DMS79 treated with DMSO at 0.1 percent for 48 hours (cell line): ENCODE data around the gene HPD.
"Not testable (repeated sequence)": the region's sequence is repeated elsewhere in the genome, so short reads cannot be mapped to it uniquely, and the experiment has no call there.

Experiments
- DNase-seq: peaks from one replicate; lab custom pipeline; 2025; lab: John Stamatoyannopoulos, UW

HPD gene

DNA sequence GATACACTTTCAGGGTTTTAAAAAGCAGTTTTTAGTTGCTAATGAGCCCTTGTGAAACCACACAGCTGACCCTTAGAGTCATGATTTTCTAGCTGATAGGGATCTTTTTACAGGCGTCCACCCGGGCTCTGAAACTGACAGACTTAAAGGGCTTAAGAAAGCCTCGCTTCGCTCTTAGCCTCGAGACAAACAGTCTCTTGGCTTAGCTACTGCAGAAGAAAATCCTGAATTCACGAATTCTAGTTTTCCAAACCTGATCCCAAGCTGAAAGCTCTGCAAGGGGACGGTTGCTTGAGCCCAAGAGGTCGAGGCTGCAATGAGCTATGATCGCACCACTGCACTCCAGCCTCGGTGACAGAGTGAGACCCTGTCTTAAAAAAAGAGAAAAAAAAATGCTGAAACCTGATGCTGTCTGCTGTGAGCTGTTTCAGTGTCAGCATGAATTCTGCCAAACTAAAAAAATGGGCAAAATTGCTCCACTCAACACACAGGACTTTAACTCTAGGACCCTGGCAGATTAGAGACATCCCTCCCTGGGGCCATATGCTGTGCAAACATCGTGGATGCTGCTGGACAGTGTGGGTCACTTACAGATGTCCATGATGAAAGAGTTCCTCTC is 3.1 kb upstream of the HPD start:
- peak; percentile 27 for DNase-seq

DNA sequence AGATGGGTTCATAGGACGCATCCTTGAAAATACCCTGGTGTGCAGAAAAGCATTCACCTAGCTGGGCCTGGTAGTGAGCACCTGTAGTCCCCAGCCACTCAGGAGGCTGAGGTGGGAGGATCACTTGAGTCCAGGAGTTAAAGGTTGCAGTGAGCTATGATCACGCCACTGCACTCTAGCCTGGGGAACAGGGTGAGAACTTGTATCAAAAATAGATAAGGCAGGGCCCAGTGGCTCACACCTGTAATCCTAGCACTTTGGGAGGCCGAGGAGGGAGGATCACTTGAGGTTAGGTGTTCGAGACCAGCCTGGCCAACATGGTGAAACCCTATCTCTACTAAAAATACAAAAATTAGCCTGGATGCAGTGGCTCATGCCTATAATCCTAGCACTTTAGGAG is 2.0 kb upstream of the HPD start:
- DNase-seq = not testable (repeated sequence)

DNA sequence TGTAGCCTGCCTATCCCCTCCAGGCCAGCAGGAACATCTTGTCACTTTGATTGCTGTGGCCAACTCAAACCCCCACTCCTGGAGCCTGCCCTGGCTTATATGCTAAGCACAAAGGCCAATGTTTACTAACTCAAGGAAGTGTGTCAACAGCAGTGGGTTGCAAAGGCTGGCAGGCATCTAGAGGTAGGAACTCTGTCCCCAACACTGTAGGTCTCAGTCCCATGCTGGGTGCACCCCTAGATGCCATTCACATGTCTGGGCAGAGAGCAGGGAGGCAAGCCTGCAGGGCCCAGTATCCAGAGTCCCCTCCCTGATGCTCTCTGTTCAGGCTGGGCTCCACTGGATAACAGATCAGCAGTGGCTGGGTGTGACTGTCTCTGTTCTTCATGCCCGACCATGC is 1.6 kb upstream of the HPD start:
- no peak for DNase-seq

DNA sequence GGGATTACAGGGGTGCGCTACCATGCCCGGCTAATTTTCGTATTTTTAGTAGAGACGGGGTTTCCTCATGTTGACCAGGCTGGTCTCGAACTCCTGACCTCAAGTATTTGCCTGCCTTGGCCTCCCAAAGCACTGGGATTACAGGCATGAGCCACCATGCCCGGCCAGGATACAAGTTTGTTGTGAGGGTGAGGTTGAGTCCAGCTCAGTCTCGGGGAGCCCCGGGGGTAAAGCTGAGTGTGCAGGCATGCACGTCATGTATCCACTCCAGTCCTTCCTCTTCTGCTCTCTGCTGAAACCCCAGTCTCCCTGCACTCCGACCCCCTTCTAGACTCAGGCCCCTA is 369 bp downstream of the HPD start:
- DNase-seq = no peak

DNA sequence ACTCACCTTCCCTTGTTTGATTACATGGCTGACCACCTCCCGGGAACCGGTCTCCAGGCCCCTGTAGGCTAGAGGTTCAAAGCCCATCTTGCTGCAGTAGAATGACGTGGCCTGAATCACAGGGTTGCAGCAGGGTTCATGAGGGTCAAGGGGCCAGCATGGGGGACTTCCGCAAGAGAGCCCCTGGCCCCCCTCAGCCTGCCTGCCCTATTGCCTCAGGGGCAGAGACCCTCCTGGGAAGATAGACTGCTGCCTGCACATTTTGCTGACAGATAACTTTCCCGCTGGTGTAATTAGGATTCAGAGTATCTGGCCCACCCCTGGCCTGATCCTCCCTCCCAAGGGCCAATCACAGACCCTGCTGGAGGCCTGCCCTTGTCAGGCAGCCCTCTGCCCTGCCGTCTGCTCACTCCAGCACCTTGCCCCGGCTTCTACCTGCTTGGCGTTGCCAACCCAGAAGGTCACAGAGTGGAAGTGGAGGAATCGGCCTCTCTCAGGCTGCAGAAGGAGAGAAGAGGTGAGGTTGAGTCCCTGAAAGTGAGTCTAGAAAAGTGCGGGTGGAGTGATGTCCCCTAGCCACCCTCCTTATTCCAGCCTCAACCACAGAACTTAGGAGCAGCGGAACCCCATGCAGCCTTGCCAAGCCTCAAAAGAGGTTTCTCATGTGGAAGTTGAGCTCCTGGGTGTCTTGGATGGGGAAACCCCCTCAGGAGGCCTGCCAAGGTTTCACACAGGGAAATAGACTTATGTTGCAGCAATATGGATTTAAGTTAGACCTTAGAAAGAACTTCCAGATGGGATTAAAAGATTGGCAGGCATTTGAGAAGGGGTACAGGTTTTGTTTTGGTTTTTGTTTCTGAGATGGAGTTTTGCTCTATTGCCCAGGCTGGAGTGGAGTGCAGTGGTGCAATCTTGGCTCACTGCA is 1.1 kb downstream of the HPD start:
- DNase-seq = no peak

- DNase-seq = not testable (repeated sequence)
Observed at GRCh38 chr12:121852392-121852791, 6.3 kb downstream of the HPD start.

DNA sequence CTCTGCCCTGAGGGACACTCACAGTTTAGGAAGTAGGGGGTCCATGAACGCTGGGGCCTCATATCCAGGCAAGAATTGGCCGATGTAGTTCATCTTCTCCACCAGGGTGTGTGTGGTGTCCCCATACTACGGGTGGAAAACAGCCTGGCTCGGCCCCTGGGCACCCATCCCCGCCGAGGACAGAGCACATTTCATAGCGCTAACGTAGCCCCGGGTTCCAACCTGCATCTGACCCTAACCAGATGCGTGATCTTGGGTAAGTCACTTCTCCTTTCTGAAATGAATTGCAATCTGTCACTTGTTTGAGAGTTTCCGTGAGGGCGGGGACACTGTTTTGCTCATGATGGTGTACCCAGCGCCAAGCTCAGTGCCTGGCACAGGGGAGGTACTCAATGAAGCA is 9.0 kb downstream of the HPD start:
- DNase-seq = no peak

DNA sequence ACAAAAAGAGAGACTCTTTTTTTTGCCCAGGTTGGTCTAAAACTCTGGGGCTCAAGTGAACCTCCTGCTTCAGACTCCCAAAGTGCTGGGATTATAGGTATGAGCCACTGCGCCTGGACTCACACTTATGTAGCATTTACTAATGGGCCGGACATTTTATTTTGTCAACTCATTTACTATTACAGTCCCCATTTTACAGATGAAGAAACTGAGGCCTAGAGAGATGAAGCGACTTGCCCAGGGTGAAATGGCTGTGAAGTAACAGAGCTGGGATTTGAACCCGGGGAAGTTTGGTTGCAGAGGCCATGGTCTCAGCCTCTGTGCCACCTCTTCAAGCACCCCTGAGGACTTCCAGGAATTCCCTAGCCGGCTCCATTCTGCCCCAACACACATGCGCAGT is 9.4 kb downstream of the HPD start:
- no peak for DNase-seq

- no peak for DNase-seq
Observed at GRCh38 chr12:121845701-121846100, 13.0 kb downstream of the HPD start.

GRCh38 chr12:121843236-121843982 is 15.2 kb downstream of the HPD start:
- DNase-seq = no peak

GRCh38 chr12:121839993-121840761 is 18.5 kb downstream of the HPD start:
- no peak for DNase-seq

DNA sequence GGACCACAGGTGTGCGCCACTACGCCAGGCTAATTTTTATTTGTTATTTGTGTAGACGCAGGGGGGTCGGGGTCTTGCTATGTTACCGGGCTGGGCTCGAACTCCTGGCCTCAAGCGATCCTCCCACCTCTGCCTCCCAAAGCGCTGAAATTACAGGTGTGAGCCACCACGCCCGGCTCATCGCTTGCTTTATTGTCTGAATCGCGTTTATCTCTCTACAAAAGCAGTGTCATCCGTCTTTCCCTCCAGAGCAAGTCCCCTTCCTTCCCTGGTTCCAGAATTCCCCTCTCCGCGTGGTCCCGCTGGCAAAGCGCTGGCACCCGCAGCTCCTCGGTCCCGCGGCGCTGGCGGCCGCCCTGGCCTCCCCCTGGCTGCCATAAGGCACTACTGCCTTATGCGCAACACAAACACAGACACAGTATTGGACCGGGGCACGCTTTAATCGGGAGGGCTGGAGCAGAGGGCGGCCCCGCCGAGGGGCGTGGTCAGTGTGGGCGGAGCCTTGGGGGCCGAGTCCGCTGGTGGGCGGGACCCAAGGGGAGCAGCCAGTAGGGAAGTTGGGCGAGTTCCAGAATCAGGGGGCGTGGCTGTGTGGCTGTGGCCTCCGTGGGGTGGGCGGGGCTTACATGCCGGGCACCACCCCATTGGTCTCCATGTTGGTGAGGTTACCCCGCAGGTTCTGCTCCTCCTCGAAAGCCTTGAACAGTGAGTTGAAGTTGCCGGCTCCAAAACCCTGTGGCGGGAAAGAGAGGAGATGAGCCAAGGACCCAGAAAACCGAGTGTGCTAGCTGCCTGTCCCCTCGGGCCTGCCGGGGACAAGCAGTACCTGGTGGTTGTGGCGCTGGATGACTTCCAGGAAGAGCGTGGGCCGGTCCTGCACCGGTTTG is 19.3 kb downstream of the HPD start:
- DNase-seq = peak; percentile 81

GRCh38 chr12:121838126-121838525 is 20.5 kb downstream of the HPD start:
- DNase-seq = no peak

DNA sequence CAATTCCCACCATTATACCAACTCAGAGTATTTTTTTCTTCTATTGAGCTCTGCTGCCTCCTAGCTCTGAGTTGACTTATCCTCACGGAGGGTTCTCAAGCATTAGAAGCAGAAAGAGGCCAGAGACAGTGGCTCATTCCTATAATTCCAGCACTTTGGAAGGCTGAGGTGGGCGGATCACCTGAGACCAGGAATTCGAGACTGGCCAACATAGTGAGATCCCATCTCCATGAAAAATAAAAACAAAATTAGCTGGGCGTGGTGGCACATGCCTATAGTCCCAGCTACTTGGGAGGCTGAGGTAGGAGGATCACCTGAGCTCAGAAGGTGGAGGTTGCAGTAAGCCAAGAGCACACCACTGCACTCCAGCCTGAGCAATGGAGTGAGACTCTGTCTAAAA is 21.0 kb downstream of the HPD start:
- no peak for DNase-seq

DNA sequence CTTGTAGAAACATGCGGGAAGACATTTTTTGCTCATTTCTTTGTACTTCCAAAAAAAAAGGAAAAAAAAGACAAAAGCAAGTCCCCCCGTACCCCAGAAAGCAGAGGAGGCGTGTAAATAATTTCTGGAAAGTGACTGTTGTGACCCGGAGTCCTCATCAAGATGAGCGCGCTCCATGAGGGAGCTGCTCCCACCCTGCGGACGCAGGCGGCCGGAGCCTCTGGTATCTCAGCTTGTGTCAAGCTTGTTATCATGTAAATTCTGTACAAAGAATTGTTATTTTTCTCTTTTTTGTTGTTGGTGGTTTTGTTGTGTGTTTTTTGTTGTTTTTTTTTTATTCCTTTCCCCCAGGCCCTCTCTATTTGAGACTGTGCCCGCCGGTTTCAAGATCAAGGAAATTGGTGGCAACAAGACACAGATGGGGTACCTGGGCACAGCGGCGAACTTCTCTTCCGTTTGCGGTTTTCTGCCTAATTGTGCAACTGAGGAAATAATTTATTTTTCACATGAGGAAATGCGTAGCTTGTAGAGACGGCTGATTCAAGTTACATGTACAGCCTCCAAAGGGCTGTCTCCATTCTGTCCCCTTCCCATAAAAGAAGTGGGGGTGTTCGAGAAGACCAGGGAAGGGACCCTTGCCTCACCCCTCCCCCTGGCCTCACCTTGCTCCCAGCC is 27.0 kb downstream of the HPD start:
- DNase-seq = no peak

DNA sequence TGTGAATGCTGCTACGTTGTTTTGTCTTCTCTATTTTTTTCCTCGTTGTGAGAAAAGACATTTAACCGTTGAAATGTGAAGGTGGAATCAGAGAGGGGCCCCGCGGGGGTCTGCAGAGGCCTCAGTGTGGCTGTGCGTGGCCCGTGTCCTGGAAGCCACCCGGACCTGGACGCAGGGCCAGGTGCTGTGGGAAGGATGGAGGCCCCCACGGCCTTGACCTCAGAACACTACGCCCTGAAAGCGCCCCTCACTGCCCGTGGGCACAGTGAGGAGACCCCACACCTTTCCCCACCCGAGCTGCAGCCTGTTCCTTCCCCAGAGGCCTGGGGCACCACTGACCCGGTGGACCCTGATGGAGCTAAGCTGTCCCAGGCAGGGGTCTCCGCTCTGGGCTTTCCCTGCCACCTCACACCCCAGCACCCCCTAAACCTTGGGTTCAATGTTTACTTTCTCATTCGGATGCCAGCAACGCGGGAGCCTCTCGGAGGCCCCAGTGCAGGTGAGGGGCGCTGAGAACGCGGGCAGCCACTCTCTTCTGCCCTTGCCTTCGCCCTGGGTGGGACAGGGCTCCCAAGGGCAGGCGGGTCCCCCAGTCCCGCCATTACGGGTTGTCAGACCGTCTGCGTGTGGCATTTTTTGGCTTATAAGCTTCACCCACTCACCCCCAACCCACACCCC is 27.9 kb downstream of the HPD start:
- no peak for DNase-seq

DNA sequence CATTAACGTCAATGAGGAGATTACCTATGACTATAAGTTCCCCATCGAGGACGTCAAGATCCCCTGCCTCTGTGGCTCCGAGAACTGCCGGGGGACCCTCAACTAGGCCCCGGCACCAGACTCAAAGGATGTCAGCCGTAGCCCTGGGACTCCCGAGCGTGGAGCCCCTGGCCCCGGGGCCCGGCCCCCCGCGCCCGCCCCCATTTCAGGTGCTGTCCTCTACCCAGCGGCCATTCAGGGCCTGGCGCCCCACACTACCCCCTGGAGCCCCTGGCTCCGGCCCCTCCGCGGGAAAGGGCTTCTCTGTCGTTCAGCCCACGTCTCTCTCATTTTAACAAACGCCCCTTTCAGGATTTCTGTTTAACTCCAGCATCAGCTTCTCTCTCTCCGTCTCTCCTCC is 28.5 kb downstream of the HPD start:
- no peak for DNase-seq

DNA sequence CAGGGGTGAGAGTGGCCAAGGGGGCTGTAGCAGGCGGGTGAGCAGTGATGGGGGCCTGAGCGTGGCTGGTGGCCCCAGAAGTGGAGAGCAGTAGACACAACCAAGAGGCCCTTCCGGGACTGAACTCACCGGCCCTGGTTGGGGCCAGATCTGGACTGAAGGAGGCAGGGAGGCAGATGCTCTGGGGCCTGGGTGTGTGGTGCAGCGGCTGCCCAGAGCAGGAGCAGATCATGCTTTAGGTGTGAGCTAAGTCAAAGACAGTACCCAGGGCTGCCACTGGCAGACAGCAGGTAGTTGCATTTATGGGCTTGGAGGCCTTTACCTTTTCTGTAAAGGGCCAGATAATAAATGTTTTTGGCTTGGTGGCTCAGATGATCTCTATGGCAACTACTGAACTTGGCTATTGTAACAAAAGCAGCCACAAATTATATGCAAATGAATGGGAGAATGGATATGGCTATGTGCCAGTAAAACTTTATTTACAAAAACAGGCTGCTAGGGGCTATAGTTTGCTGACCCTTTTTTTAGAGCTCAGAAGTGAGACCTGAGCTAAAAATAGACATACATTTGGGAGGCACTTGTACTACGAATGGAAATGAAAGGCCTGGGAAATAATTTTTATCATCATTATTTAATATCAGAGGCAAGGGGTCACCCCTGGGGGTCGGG is 29.3 kb downstream of the HPD start:
- no peak for DNase-seq

DNA sequence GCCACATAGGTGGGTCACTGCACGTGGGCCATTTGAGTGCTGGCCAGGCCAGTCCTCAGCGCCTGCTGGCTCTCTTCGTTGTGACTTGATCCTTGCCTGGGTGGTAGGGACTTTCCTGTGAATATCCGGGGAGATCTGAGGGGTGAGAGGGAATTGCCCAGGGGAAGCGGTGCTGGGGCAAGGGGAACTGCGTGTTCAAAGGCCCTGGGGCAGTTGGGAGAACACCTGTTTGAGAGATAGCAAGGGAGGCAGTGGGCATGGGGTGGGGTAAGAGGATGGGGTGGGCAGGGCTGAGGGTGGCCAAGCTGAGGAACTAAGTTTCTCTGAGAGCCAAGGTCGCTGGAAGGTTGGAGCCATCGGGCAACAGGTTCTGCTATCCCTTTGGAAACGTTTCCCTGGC is 29.8 kb downstream of the HPD start:
- no peak for DNase-seq

- no peak for DNase-seq
Observed at GRCh38 chr12:121828306-121828705, 30.4 kb downstream of the HPD start.
